Fibroblast of villous mesenchyme (primary cell): ENCODE results near the gene FA2H. TPM values are rescaled to one million over a fixed set of nuclear protein-coding genes. Genes with fewer than 3 reads are reported as not detected.
A peak's percentile ranks its signal among the peaks of the same experiment; 100 is the strongest.

ENCODE experiments used
- DNase-seq: peaks from one replicate; pipeline ENCODE4 v3.0.0-alpha.2; 2010; ENCODE audit warnings: low read depth
- H3K4me3 ChIP-seq: 2 replicates; pipeline ENCODE4 v1.5.1; 2011; ENCODE audit warnings: low read depth, mild to moderate bottlenecking, low read length
- CTCF ChIP-seq: IDR thresholded peaks from 2 replicates; pipeline ENCODE4 v1.5.1; 2012; ENCODE audit warnings: low read depth, mild to moderate bottlenecking, low read length; ENCODE audit not compliant: insufficient read depth
- total RNA-seq: library from RNA; depleted of rRNA; stranded (reverse); fragments of >200 nt; gene quantifications from 2 replicates; pipeline ENCODE4 v1.2.3, GENCODE V29; 2012

FA2H gene
- total RNA-seq, 1 donor = not detected

GRCh38 chr16:74734361-74735161 is 40.1 kb downstream of the FA2H start:
- no peak for DNase-seq
- TF ChIP-seq CTCF = no peak
- no peak overlapping the region for H3K4me3 ChIP-seq

- TF ChIP-seq CTCF = no peak
- no peak overlapping the region for H3K4me3 ChIP-seq
- DNase-seq = no peak
Observed at GRCh38 chr16:74732707-74733350, 41.8 kb downstream of the FA2H start.

DNA sequence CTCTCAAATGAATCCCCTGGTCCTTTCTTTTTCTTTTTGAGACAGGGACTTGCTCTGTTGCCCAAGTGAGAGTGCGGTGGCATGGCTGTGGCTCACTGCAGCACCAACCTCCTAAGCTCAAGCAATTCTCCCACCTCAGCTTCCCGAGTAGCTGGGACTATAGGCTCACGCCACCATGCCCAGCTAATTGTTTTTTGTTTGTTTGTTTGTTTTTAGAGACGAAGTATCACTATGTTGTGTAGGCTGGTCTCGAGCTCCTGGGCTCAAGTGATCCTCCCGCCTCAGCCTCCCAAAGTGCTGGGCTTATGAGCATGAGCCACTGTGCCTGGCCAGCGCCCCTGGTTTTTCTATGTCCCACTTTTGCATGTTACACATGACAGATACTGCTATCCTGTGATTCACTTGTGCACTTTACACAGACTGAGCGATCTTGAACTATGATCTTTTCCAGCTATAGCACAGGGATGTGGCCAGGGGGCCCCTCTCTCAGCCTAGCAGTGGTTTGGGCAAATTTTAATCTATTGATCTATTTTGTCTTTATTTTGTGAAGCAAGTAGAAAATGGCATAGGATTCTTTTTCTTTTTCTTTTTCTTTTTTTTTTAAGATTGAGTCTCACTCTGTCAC is 42.7 kb downstream of the FA2H start:
- no peak overlapping the region for H3K4me3 ChIP-seq
- TF ChIP-seq CTCF = no peak
- no peak for DNase-seq

GRCh38 chr16:74729783-74730683 is 44.6 kb downstream of the FA2H start:
- no peak overlapping the region for H3K4me3 ChIP-seq
- no peak for TF ChIP-seq CTCF
- DNase-seq = no peak

DNA sequence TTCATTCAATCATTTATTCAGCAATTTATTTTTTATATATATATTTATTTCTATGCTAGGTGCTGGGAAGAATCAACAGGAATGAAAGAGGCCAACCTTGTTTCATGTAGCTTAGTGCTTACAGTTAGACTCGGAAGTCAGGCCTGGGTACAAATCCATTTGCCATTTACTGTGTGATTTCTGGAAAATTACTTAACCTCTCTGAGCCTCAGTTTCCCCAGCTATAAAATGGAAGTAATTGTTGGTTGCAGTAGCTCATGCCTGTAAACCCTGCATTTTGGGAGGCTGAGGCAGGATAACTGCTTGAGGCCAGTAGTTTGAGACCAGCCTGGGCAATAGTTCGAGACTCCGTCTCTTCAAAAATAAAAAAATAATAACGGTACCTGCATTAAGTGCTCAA is 46.7 kb downstream of the FA2H start:
- TF ChIP-seq CTCF = no peak
- no peak for DNase-seq

GRCh38 chr16:74726716-74727115 is 47.9 kb downstream of the FA2H start:
- TF ChIP-seq CTCF = peak; percentile 41
- DNase-seq = no peak
- no peak overlapping the region for H3K4me3 ChIP-seq

More for the DNA sequence above, 46.7 kb downstream of the FA2H start:
- no peak overlapping the region for H3K4me3 ChIP-seq
